Measurements from ENCODE around the gene MEIOB.
"Not testable (repeated sequence)": the region's sequence is repeated elsewhere in the genome, so short reads cannot be mapped to it uniquely, and the experiment has no call there.

MEIOB gene

DNA sequence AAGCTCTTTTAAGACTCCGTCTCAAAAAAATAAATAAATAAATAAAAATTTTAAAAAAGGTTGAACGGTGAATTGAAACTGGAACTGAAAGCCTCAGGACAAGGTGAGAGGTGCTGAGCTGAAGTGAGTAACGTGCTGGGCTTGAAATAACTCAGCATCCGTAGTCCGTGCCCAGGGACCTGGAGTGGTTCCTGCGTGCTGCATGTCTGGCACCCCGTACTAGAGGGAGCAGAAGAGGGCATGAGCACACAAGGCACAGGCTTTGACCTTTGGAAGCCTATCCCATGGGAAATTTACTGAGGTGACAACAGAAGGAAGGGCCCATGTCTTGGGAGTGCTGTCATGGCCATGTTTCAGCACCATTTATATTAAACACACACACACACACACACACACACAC, 4.5 kb upstream of the MEIOB start:
- DNase-seq (ENCODE audit: low read depth): no peak

DNA sequence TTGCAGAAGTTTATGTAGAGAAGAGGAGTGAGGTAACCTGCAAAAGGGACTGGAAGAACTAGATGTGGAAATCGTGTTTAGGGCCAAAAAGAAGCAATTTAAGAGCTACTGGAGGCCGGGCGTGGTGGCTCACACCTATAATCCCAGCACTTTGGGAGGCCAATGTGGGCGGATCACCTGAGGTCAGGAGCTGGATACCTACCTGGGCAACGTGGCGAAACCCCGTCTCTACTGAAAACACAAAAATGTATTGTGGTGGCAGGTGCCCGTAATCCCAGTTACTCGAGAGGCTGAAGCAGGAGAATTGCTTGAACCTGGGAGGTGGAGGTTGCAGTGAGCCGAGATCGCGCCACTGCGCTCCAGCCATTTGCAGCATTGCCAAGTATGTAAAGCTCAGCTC, 4.1 kb upstream of the MEIOB start:
- not testable (repeated sequence) for DNase-seq (ENCODE audit: low read depth)

DNA sequence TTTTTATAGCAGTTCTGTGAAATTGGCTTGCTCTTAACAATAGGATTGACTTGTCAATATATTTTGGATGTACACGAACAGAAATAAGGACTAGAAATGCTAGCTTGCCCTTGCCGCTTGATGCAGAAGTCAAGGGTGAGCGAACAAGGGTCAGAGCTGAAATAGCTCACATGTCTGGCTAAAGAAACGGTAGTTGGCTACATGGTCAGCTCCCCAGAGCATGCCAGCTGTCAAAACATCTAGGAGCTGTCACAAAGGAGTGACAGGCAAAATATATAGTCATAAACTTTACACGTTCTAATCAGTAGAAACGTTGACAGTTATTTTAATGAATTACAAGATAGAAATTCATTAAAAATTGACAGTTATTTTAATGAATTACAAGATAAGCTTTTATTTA, 2.9 kb upstream of the MEIOB start:
- no peak for DNase-seq (ENCODE audit: low read depth)

DNA sequence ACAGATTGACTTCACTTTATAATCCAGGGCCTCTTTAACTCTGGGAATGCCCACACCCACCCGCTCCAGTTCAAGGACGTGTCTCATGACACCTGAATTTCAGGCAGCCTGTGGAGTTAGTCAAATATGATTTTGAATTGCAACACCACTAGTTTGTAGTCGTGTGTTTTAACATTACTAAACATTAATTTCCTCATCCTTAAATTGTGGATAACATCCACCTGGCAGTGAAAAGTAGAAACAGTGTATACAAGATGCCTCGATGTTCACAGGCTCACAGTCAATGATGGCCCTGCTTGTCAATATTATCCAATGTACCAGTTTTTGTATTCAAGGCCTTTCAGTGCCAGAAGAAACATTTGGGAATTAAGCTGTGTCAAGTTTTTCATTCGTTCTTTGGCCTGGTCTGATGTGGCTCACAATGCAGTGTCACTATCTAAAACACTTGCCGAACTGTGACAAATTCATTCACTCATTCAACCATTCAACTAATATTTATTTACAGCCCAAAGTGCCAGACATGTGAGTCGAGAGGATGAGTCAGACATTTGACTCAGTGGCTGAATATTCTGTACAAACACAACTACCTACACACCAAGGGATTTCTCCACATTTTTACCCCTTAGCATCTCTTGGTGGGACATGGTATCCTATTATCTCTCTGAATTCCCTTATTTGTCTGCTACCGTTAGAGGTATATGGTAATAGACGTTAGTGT, 1.4 kb downstream of the MEIOB start:
- no peak for DNase-seq (ENCODE audit: low read depth)

DNA sequence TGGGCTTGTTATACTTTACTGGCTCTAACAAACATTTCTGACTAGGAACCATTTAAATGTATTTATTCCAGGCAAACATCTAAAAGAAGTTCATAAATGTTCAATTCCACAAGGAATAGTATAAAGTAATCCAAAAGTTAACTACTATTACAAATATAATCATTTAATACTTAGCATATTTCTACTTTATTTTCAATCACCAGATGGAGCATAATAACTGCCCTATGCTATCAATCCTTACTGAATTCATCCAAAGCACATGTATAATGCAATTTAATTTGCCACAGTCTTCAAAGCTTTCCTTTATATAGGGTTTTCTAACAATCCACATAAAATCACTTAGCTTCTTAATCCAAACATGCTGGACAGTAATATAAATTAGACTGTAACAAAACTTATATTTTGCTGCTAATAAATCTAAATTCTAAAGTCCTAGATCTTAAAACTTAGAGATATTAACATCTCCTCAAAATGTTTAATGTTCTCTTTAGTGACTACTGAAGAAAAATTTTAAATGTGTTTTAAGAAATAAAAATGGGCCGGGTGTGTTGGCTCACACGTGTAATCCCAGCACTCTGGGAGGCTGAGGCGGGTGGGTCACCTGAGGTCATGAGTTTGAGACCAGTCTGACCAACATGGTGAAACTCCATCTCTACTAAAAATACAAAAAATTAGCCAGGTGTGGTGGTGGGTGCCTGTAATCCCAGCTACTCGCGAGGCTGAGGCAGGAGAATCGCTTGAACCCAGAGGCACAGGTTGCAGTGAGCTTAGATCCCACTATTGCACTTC, 5.9 kb downstream of the MEIOB start:
- DNase-seq (ENCODE audit: low read depth): no peak

DNA sequence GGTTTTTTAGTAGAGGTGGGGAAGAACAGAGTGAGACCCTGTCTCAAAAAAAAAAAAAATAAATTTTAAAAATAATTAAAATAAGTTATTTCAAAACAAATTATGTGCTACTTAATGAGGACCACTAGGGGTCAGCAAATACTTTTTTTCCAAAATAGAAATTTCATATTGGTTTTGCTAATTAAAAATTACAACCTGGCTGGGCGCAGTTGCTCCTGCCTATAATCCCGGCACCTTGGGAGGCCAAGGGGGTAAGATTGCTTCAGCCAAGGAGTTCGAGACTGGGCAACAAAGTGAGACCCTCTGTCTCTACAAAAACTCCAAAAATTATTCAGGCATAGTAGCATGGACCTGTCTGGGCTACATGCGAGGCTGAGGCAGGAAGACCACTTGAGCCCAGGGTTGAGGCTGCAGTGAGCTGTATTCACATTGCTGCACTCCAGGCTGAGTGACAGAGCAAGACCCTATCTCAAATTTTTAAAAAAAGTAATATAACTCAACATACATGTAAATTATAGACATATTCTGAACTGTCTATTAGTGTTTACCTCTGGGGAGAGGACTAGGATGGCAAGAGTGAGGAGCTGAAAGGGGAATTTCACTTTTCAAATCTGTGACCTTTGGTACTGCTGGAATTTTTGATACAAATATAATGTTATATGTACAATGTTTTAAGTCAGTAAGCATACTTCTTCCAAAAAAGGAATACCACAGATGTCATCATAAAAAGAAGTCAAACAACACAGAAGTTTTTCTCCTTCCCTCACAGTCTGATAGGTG, 8.1 kb downstream of the MEIOB start:
- no peak for DNase-seq (ENCODE audit: low read depth)

DNA sequence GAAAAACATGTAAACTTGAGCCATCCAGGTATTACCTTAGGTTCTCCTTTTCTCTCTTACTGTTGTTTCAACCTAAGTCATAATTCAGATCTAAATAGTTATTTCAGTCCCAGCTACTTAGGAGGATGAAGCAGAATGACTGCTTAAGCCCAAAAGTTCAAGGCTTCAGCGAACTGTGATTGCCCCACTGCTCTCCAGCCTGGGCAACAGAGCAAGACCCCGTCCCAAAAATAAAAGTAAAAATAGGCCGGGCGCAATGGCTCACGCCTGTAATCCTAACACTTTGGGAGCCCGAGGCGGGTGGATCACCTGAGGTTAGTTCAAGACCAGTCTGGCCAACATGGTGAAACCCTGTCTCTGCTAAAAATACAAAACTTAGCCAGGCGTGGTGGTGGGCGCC, 9.6 kb downstream of the MEIOB start:
- DNase-seq (ENCODE audit: low read depth): no peak

DNA sequence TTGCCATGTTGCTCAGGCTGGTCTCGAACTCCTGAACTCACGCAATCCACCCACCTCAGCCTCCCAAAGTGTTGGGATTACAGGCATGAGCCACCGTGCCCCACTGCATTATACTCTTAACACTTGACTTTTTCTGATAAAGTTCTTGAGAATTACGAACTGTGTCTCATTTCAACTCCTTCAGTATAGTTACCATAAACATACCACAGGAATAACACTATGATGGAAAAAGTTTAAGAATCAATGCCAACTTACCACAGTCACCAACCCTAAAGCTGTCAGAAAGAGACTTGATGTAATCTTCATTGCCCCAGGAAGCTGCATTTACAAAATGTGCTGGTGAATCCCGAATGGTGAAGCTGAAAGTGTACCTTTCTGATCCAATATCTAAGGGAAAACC, 10.2 kb downstream of the MEIOB start:
- DNase-seq (ENCODE audit: low read depth): no peak

DNA sequence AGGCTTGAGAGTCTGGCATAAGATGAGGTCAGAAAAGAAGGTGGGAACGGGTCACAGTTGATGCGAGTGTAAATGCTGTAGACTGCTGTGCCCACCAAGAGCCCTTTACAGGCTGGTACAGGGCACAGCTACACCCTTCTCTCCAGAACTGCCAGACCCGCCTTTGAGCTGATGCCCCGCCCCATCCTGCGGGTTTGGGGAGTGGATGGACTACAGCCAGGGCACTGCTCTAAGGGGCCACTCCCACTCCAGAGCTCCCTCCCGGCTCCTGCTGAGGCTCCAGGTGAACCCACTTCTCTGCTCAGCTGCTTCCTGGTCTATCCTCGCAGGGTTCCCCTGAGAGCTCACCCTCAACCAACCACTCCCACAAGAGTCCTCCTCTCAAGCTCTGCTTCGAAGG, 12.3 kb downstream of the MEIOB start:
- DNase-seq (ENCODE audit: low read depth): no peak

DNA sequence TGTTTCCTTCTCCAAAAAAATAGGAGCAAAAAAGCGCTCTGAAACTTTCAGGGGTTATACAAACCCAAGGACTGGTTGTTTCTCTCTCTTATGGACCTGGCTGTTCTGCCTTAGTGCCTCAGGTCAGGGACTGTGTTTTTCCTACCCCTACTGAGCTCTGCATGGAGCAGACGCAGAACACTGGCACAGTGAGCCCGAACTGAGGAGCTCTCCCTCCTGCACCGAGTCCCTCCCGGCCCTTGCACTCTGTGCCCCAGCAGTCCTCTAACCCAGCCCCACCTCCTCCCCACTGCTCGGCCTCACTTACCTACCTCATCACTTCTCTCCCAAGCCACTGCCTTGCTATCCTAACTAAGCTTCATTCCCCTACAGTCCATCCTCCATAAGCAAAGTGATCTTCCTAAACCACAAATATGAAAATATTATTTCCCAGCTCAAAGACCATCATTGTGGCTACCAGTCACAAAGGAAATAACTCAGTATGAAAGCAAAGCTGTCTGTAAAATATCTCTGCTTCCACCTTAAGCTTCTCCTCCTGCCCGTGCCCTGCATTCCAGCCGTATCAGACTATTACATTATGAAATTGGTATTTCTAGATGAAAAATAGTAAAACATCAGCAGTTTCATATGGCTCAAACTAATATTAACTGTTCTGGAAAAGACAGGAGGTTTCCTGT, 13.6 kb downstream of the MEIOB start:
- DNase-seq (ENCODE audit: low read depth): no peak

DNA sequence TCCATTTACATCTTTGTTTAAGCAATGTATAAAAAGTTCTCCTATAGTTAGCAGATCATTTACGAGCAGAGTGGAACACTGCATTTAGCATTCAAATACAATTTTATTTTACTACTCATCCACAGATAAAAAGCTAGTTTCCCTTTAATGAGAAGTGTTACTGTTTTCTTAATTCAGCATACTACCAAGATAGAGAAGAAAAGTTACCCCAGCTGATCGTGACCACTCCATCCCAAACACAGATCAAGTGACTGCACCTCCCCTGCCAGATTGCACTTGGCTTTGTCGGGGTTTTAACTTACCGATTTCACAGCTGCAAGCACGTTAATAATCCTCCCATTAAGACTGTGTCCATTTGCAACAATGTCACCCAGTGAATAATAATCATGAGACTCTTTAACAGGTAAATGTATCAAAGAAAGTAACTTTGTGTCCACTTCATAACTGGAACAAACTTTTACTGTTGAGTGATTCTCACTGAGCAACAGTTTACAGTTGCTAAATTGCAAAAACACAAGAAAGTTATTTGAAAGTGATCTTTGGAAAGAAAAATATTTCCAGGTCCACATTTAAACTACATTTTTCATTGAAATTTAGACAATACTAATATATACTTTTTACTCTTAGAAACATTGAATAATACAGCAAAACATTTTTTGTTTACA, 14.4 kb downstream of the MEIOB start:
- DNase-seq (ENCODE audit: low read depth): no peak

DNA sequence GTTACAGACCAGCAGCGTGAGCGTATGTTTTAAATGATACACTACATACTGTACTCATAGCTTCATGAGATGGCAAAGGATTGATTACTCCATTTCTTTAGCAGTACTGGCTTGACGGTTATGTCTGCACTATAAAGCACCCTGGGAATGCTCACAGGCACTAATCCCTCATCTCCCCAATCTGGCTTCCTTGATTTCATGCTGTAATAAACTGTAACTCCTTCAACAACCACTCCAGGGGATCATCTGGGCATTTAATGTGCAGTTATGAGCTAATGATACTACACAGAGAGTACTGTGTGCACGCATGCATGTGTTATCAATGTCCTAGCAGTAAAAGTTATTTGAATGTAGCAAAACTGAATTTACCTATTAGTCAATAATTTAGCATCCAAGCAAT, 20.2 kb downstream of the MEIOB start:
- DNase-seq (ENCODE audit: low read depth): no peak

DNA sequence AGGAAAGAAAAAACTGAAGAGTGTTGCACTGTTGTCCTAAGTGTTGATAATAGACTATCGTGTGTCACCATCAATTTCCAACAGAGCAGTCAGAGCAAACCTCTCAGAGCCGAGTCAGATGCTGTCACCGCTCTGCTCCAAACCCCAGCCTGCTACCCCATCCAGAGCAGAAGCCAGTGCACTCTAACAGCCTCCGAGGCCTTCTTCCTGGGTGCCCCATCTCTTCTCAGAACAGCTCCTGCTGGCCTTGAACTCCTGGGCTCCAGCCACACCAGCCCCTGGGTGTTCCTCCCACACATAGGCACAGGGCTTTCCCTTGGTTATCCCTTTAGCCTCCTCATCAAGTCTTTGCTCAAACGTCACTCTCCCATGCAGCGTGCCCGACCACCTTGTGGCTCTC, 21.0 kb downstream of the MEIOB start:
- no peak for DNase-seq (ENCODE audit: low read depth)

DNA sequence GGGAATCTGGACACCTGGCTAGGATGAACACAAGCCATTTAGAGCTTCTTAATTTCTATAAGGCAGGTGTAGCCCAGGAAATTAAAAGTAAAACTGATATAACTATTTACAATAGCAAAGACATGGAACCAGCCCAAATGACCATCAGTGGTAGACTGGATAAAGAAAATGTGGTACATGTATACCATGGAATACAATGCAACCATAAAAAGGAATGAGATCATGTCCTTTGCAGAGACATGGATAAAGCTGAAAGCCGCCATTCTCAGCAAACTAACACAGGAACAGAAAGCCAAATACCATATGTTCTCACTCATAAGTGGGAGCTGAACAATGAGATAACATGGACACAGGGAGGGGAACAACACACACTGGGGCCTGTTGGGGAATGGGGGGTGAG, 25.5 kb downstream of the MEIOB start:
- no peak for DNase-seq (ENCODE audit: low read depth)

DNA sequence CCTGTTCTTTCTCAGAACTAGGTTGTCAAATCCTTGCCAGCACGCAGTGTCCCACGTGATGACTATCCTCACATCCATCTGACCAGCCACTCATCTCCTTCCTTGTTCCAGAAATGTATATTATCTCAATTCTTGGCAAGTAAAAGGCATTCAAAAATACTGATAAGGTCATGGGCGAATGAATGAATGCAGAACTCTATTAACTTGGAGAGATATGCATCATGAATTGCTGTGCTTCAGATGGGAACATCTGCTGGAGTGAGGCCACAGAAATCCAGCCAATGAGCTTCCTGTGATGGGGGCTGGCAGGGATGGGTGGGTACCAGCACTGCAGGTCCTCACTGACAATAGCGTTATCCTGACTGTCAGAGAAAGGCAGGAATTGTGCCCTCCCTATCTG, 26.0 kb downstream of the MEIOB start:
- no peak for DNase-seq (ENCODE audit: low read depth)

DNA sequence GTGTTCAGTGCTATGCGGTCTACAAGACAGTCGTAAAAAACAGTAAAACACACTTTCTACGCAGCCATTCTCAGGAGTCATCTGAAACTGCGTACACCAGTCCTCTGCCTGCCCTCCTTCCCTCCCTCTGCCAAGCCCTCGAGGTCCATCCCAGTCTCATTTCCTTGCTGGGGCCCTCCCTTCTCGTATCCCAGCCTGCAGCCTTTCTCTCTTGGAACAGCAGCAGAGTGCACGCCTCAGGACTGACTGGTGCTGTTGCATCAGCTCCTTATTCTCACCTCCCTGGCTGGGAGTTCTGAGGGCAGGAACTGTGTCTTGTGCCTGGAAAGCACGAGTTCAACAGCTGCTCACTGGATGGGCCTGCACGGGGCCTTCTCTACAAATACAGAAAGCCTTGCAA, 32.4 kb downstream of the MEIOB start:
- DNase-seq (ENCODE audit: low read depth): no peak

DNA sequence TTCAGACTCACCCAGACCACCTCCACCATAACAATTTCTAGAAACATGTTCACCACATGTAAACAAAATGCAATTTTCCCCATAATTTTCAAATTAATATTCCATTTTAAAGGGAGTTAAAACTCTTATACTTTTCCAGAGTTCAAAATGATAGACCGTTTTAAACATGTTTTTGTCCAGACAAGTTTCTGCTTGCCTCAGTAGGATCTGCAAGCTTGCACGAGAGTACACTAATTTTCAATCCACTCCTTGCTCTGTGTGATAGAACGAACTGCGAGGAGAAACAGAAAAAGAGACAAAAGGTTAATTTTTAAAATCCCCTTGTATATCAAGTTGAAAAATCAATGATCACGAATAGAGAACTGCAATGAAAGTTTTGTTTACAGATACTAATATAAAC, 37.9 kb downstream of the MEIOB start:
- DNase-seq (ENCODE audit: low read depth): no peak

DNA sequence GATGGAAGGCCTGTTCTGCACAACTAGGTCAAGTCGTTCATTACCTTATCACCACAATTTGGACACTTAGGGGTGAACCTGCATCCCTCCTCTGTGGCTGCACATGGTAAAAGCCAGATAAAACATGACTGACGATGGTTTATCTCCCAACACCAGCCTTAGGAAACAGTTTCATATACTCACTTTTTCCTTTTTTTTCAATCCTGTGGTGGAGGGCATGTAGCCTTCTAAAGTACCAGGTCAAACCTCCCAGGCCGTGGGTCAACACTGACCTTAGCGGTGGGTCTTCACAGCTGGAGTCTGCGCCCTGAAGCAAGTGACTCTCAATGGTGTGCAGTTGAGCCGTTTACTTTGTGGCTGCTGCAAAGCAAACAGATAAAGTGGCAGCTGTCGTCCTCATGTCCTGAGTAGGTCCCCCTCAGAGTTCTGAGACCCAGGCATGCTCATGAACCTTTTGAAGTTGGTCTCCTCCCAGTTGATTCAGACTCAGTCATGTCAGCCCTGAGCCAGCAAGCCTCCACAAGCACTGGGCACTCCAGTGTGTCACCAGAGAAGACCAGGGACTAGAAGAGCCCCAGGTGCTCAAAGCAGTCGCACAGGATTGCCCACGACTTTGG, 39.0 kb downstream of the MEIOB start:
- DNase-seq (ENCODE audit: low read depth): no peak

DNA sequence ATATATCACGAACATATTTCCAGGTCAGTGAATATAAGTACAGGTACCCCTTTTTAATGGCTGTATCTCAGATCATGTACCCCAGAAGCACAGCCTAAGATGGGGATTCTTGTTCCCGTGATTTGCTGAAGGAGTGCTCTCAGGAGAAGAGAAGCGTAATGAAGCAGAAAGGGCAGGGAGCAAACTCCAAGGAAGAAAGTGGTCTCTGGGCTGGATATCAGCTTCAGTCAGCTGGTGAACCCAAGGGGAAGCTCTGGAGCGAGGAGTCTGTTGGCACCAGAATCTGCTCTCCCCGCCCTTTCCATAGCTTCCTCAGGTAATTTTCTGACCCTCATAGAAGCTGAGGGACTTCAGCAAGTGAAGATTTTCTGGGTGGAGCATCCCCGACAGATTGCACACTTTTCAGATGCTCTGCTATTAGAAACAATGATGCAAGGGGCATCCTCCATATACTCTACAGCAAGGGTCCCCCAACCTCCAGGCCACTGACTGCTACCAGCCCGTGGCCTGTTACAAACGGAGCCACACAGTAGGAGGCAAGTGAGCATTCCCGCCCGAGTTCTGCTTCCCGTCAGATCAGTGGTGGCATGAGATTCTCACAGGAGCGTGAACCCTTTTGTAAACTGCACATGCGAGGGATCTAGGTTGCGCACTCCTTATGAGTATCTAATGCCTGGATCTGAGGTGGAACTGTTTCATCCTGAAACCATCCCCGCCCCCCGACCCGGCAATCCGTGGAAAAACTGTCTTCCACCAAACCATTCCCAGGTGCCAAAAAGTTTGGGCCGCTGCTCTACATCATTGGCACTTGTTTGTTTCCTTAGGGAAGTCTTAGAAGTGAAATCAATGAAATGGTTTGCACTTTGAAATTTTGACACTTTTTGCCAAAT, 40.5 kb downstream of the MEIOB start:
- no peak for DNase-seq (ENCODE audit: low read depth)

DNA sequence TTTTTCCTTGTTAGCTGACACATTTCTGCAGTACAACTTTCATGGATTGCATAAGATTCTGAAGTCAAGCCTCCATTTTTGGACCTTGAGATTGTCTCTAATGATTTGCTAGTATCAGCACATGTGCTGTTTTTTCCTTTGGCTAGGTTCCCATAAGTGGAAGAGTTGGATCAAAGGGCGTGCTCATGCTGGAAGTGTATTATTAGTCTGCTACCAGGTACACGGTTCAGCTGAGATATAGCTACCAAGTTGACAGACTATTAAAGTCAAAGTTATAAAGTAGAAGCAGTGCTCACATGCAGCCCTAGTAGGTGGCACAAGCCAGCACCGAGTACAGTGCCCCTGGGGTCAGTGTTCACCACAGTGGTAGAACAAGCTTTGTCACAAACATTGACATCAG, 41.8 kb downstream of the MEIOB start:
- DNase-seq (ENCODE audit: low read depth): no peak
